ENCODE results near the gene ZMIZ1.

The ZMIZ1 gene

GRCh38 chr10:79359816-79360498 lies 291.2 kb downstream of the ZMIZ1 start:
- DNase-seq (ENCODE audit: low spot score) = no peak

- no peak for DNase-seq (ENCODE audit: low spot score)
Observed at GRCh38 chr10:79360499-79361342, 292.0 kb downstream of the ZMIZ1 start.

GRCh38 chr10:79361726-79362397 lies 293.1 kb downstream of the ZMIZ1 start:
- DNase-seq (ENCODE audit: low spot score) = peak; percentile 34

Measured in CD4-positive, alpha-beta T cell treated with Interleukin-15 for 4 hours (primary cell).